ENCODE data around the gene PPP1R14D.
A peak's percentile ranks its signal among the peaks of the same experiment; 100 is the strongest.

The PPP1R14D gene

DNA sequence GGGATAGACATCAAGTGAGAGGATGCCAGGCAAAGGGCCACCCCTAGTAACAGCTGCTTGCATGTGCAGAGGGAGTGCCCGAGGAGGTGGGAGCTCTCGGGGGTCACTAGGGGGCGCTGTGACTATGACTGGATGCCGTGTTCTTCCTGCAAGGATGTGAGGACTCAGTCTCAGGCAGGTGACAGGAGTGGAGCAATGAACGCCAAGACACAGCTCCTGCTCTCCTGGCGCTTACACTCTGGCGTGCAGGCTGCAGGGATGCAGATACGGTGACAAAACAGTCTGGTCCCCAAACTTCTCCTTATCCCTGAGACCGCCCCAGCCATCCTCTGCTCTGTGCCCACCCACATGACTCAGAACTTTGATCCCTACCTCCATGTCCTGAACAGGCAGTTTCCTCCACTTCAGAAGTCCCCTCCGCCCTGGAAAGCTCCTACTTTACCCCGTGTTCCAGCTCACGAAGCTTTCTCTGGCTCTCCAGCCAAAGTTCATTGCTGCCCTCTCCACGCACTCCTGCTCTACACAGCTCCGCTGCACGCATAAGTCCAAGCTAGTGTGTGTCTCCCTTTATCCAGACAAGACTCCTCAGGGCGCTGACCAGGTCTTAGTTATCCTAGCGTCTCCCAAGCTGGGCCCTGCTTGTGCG lies 30.8 kb upstream of the PPP1R14D start:
- H3K36me3 ChIP-seq (ENCODE audit: control insufficient read depth, insufficient read depth, low read length): no peaks in the 10 kb centered on the region
- no peaks in the 10 kb centered on the region for H3K27me3 ChIP-seq (ENCODE audit: control insufficient read depth, insufficient read depth, low read length)
- no peak overlapping the region for H3K27ac ChIP-seq (ENCODE audit: low read depth, low read length)
- no peaks in the 10 kb centered on the region for H3K4me1 ChIP-seq (ENCODE audit: control insufficient read depth, insufficient read depth, low read length)
- no peak overlapping the region for H3K9ac ChIP-seq (ENCODE audit: low read length)
- no peak overlapping the region for H3K4me3 ChIP-seq (ENCODE audit: low read length)

DNA sequence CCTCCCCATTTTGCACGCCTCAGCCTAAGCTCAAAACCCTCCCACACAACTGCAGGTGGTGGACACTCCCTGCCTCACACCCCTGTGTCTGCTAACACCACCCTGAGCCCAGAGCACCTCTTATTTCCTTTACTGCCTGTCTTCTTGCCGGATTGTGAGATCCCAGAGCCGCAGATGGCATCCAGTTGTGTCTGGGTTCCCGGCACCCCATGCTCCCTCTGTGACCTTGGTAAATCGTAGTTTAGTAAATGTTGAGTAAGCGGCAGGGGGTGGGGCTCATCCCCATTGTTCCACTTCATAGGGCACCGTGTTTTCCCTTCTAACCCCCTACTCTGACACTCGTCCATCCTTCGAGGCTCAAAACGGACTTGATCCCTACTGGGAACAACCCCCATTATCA lies 30.2 kb upstream of the PPP1R14D start:
- H3K9ac ChIP-seq (ENCODE audit: low read length): no peak overlapping the region
- no peaks in the 10 kb centered on the region for H3K4me1 ChIP-seq (ENCODE audit: control insufficient read depth, insufficient read depth, low read length)
- H3K27me3 ChIP-seq (ENCODE audit: control insufficient read depth, insufficient read depth, low read length): no peaks in the 10 kb centered on the region
- no peak overlapping the region for H3K27ac ChIP-seq (ENCODE audit: low read depth, low read length)
- H3K36me3 ChIP-seq (ENCODE audit: control insufficient read depth, insufficient read depth, low read length): no peaks in the 10 kb centered on the region
- no peak overlapping the region for H3K4me3 ChIP-seq (ENCODE audit: low read length)

DNA sequence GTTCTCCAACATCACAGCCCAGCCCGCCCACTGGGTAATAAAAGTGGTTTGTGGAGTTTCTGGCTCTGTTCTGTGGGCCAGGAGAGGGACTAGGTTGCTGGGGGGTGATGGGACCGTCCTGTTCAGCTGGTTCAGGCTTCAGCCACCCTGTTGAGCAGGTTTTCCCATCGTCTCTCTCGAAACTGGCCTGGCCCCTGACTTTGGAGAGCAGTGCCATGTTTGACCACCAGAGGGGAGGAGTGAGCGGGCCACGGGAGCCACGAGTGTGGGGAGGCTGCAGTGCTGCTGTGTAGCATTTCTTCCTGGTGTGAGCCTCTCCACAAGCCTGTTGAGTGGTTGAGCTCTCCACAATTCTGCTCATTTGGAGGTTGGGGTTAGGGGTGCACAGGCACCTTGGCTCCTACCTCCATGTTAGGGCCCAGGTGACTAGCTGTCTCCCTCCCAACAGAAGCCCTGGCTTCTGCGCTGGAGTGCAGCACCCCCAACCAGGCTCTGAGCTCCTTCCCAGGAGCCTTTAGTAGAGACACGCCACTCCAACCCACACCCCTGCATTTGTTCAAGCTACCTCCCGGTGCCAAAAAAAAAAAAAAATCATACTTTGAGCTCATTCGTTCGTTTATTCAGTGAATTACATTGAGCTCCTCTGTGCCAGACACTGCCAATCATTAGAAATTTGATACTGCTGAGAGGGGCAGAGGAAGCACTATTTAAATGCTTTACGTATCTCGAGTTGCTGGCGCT lies 29.3 kb upstream of the PPP1R14D start:
- Histone ChIP-seq H3K4me3 (ENCODE audit: low read length) (no peak overlapping the region), H3K9ac (ENCODE audit: low read length) (no peak overlapping the region), H3K4me1 (ENCODE audit: control insufficient read depth, insufficient read depth, low read length) (no peaks in the 10 kb centered on the region), H3K36me3 (ENCODE audit: control insufficient read depth, insufficient read depth, low read length) (no peaks in the 10 kb centered on the region), H3K27ac (ENCODE audit: low read depth, low read length) (no peak overlapping the region), H3K27me3 (ENCODE audit: control insufficient read depth, insufficient read depth, low read length) (no peaks in the 10 kb centered on the region)

DNA sequence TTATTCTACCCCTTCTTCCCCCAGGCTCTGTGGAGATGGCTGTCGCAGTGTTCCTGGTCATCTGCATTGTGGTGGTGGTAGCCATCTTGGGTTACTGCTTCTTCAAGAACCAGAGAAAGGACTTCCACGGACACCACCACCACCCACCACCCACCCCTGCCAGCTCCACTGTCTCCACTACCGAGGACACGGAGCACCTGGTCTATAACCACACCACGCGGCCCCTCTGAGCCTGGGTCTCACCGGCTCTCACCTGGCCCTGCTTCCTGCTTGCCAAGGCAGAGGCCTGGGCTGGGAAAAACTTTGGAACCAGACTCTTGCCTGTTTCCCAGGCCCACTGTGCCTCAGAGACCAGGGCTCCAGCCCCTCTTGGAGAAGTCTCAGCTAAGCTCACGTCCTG lies 28.2 kb upstream of the PPP1R14D start:
- Histone ChIP-seq H3K4me1 (ENCODE audit: control insufficient read depth, insufficient read depth, low read length) (no peaks in the 10 kb centered on the region), H3K36me3 (ENCODE audit: control insufficient read depth, insufficient read depth, low read length) (no peaks in the 10 kb centered on the region), H3K9ac (ENCODE audit: low read length) (no peak overlapping the region), H3K4me3 (ENCODE audit: low read length) (no peak overlapping the region), H3K27me3 (ENCODE audit: control insufficient read depth, insufficient read depth, low read length) (no peaks in the 10 kb centered on the region), H3K27ac (ENCODE audit: low read depth, low read length) (no peak overlapping the region)

DNA sequence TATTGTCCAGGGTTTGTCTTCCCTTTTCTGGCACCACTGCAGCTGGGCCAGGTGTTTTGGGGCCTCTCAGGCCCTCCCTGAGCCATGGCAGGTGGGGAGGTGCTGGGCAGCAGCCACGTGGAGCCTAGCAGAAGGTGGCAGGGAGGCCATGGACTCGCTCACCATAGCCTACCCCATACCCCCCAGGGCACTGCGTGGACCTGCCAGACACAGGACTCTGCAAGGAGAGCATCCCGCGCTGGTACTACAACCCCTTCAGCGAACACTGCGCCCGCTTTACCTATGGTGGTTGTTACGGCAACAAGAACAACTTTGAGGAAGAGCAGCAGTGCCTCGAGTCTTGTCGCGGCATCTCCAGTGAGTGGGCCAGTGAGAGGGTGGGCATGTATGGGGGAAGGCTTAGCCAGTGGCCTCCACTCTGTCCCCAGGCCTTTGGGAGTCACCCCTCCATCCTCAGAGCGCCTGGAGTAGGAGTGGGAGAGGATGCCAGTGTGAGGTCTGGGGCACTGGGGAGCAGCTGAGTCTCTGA lies 27.3 kb upstream of the PPP1R14D start:
- Histone ChIP-seq H3K4me3 (ENCODE audit: low read length) (no peak overlapping the region), H3K27me3 (ENCODE audit: control insufficient read depth, insufficient read depth, low read length) (no peaks in the 10 kb centered on the region), H3K9ac (ENCODE audit: low read length) (no peak overlapping the region), H3K4me1 (ENCODE audit: control insufficient read depth, insufficient read depth, low read length) (no peaks in the 10 kb centered on the region), H3K36me3 (ENCODE audit: control insufficient read depth, insufficient read depth, low read length) (no peaks in the 10 kb centered on the region), H3K27ac (ENCODE audit: low read depth, low read length) (no peak overlapping the region)

DNA sequence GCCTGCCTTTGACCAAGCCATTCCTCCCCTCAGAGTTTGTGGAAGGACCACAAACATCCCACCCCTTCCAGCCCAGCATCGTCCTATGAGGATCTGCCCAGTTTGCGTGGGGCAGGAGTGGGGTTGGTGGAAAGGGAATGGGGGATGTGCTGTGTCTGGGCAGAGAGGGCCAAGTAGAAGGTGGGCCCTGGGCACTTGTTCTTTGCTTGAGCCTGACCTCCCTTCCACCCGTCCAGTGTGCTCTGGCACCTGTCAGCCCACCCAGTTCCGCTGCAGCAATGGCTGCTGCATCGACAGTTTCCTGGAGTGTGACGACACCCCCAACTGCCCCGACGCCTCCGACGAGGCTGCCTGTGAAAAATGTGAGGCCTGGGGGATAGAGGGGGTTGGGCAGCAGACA lies 25.7 kb upstream of the PPP1R14D start:
- H3K9ac ChIP-seq (ENCODE audit: low read length): no peak overlapping the region
- no peak overlapping the region for H3K4me3 ChIP-seq (ENCODE audit: low read length)
- no peaks in the 10 kb centered on the region for H3K27me3 ChIP-seq (ENCODE audit: control insufficient read depth, insufficient read depth, low read length)
- no peak overlapping the region for H3K27ac ChIP-seq (ENCODE audit: low read depth, low read length)
- H3K4me1 ChIP-seq (ENCODE audit: control insufficient read depth, insufficient read depth, low read length): no peaks in the 10 kb centered on the region
- H3K36me3 ChIP-seq (ENCODE audit: control insufficient read depth, insufficient read depth, low read length): no peaks in the 10 kb centered on the region

DNA sequence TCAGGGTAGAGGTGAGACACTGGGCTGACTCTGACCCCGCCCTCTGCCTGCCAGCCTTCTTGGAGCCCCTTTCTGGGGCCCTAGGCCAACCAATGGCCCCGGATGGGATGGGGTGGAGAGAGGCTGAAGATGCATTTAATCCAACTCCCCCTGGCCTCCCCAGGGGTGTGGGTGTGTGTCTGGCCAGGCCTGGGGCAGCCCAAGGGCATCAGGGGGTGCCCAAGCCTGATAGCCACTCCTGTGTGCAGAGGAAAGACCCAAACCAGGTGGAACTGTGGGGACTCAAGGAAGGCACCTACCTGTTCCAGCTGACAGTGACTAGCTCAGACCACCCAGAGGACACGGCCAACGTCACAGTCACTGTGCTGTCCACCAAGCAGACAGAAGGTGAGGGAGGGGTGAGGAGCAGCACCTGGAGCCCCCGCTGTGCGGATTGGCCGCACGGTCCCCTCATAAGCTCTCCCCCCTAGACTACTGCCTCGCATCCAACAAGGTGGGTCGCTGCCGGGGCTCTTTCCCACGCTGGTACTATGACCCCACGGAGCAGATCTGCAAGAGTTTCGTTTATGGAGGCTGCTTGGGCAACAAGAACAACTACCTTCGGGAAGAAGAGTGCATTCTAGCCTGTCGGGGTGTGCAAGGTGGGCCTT lies 24.9 kb upstream of the PPP1R14D start:
- H3K36me3 ChIP-seq (ENCODE audit: control insufficient read depth, insufficient read depth, low read length): no peaks in the 10 kb centered on the region
- H3K9ac ChIP-seq (ENCODE audit: low read length): no peak overlapping the region
- H3K27me3 ChIP-seq (ENCODE audit: control insufficient read depth, insufficient read depth, low read length): no peaks in the 10 kb centered on the region
- H3K4me1 ChIP-seq (ENCODE audit: control insufficient read depth, insufficient read depth, low read length): no peaks in the 10 kb centered on the region
- no peak overlapping the region for H3K4me3 ChIP-seq (ENCODE audit: low read length)
- no peak overlapping the region for H3K27ac ChIP-seq (ENCODE audit: low read depth, low read length)

DNA sequence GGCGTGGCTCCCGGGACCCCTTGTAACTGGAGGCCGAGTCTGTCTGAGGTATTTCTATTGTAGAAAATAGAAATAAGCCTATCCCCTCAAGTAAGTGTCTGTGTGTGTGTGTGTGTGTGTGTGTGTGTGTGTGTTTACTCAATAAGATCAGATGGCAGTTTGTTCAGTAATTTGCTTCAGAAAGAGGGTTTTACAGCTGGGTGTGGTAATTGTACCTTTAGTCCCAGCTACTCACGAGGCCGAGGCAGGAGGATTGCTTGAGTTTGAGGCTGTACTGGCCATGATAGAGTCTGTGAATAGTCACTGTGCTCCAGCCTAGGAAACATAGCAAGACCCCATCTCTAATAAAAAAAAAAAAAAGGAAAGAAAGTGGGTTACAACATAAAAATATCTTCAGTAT lies 24.0 kb upstream of the PPP1R14D start:
- Histone ChIP-seq H3K4me1 (ENCODE audit: control insufficient read depth, insufficient read depth, low read length) (no peaks in the 10 kb centered on the region), H3K4me3 (ENCODE audit: low read length) (no peak overlapping the region), H3K27ac (ENCODE audit: low read depth, low read length) (no peak overlapping the region), H3K27me3 (ENCODE audit: control insufficient read depth, insufficient read depth, low read length) (no peaks in the 10 kb centered on the region), H3K9ac (ENCODE audit: low read length) (no peak overlapping the region), H3K36me3 (ENCODE audit: control insufficient read depth, insufficient read depth, low read length) (no peaks in the 10 kb centered on the region)

DNA sequence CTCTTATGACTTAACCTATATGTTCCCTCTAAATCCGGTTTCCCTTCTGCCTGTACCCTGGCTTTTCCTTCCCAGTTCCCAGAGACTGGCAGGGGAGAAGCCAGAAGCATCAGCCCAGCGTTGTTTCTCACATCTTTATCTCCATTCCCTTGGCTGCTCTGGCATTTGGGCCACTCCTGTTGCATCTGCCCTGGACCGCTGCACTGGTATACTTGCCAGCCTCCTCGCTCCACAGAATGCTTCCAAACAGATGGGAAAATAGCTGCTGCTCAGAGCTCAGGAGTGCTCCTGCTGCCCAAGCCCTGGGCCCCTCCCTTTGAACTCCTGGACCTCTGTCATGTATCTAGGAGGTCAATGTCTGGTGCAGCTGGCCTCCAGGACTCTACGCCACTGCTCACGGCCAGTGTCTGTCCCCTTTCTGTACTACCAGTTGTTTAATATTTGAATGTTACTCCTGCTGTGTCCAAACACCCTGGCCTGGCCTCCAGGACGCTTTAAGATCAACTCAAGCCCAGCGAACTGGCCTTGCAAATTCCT lies 22.1 kb upstream of the PPP1R14D start:
- Histone ChIP-seq H3K27me3 (ENCODE audit: control insufficient read depth, insufficient read depth, low read length) (no peaks in the 10 kb centered on the region), H3K4me3 (ENCODE audit: low read length) (no peak overlapping the region), H3K27ac (ENCODE audit: low read depth, low read length) (no peak overlapping the region), H3K36me3 (ENCODE audit: control insufficient read depth, insufficient read depth, low read length) (no peaks in the 10 kb centered on the region), H3K9ac (ENCODE audit: low read length) (no peak overlapping the region), H3K4me1 (ENCODE audit: control insufficient read depth, insufficient read depth, low read length) (no peaks in the 10 kb centered on the region)

DNA sequence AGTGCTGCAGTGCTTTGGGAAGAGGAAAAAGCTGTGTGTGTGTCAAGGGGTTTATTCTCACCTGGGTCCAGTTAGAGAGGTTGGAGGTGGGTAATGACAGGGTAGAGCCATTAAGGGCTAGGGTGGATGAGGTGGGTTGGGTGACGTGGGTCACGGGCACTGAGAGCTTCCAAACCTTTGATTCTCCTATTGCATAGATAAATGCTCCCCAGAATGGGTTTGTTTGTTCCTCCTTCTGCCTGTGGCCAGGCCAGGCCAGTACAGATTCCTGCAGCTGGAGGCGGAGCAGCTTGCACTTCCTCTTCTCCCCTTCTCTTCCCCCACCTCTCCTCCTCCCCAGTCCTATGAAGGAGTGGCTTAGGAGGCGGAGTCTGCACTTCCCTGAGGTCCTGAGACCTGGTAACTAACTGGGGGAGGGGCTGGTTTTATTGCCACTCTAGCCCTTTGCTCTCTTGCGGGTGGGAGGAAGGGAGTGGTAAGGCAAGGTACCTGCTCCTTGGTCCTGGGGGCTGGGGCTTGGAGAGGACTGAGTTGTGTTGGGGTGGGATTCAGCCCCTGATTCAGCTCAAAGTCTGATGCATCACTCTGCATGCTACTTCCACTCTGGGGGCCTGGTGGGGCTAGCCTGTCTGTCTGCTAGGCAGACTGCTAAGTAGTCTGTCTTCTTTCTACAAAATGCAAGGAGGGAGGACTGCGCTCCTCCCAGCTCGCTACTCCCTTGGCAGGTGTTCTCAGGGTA lies 18.9 kb upstream of the PPP1R14D start:
- peaks cover 3% of the 10 kb centered on the region for H3K27me3 ChIP-seq (ENCODE audit: control insufficient read depth, insufficient read depth, low read length)
- H3K9ac ChIP-seq (ENCODE audit: low read length): no peak overlapping the region
- H3K4me3 ChIP-seq (ENCODE audit: low read length): peak overlapping the region; percentile 48
- no peaks in the 10 kb centered on the region for H3K4me1 ChIP-seq (ENCODE audit: control insufficient read depth, insufficient read depth, low read length)
- H3K27ac ChIP-seq (ENCODE audit: low read depth, low read length): no peak overlapping the region
- no peaks in the 10 kb centered on the region for H3K36me3 ChIP-seq (ENCODE audit: control insufficient read depth, insufficient read depth, low read length)

DNA sequence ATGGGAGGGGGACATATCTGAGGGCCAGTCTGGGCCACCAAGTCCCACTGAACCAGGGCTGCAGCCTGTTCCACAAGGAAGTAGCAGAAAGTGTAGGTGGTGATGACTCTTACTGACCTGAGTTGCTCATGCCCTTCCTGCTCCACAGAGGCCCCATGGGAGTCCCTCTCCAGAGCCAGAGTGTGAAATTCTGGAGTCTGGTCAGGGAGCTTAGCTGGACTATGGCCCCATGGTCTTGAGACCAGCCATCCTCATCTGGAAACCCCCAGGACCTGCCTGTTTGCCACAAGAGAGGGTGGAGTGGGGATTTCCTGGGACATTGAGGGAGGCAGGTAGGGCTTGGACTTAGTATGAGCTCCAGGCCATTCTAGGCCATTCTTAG lies 18.3 kb upstream of the PPP1R14D start:
- Histone ChIP-seq H3K36me3 (ENCODE audit: control insufficient read depth, insufficient read depth, low read length) (no peaks in the 10 kb centered on the region), H3K9ac (ENCODE audit: low read length) (no peak overlapping the region), H3K4me3 (ENCODE audit: low read length) (peak overlapping the region; percentile 48), H3K27ac (ENCODE audit: low read depth, low read length) (no peak overlapping the region), H3K4me1 (ENCODE audit: control insufficient read depth, insufficient read depth, low read length) (no peaks in the 10 kb centered on the region), H3K27me3 (ENCODE audit: control insufficient read depth, insufficient read depth, low read length) (peaks cover 3% of the 10 kb centered on the region)

Data from rectal smooth muscle tissue (tissue), 1 donor.